Upper lobe of right lung (tissue), 1 donor: ENCODE measurements around the gene PDE9A. TPM values are rescaled to one million over a fixed set of nuclear protein-coding genes. Genes with fewer than 3 reads are reported as not detected.
"Not testable (repeated sequence)": the region's sequence is repeated elsewhere in the genome, so short reads cannot be mapped to it uniquely, and the experiment has no call there.

ENCODE experiments used
- ATAC-seq: fragments of 200-7000 bp; cut with Tn5 transposase; one replicate; pipeline ENCODE4 v1.9.1; 2020; ENCODE audit warnings: mild to moderate bottlenecking, moderate library complexity
- DNase-seq: peaks from one replicate; pipeline ENCODE4 v3.0.0-alpha.2; 2020
- H3K27ac ChIP-seq: fragments of 200-600 bp; one replicate; pipeline ENCODE4 v1.8.0; 2022
- H3K27me3 ChIP-seq: fragments of 200-600 bp; one replicate; pipeline ENCODE4 v1.8.0; 2022; ENCODE audit warnings: mild to moderate bottlenecking
- H3K36me3 ChIP-seq: fragments of 200-600 bp; one replicate; pipeline ENCODE4 v1.8.0; 2022
- H3K4me1 ChIP-seq: fragments of 200-600 bp; one replicate; pipeline ENCODE4 v1.8.0; 2022
- H3K4me3 ChIP-seq: fragments of 200-600 bp; one replicate; pipeline ENCODE4 v1.8.0; 2022; ENCODE audit warnings: mild to moderate bottlenecking
- H3K9me3 ChIP-seq: fragments of 200-600 bp; one replicate; pipeline ENCODE4 v1.8.0; 2022
- CTCF ChIP-seq: fragments of 200-600 bp; IDR thresholded peaks from one replicate; pipeline ENCODE4 v1.8.0; 2022; ENCODE audit warnings: antibody characterized with exemption
- intact Hi-C: fragments of 100-400 bp; cut with DNase I; formaldehyde crosslinking; loops from one replicate; pipeline ENCODE4 v1.11.0; 2022
- total RNA-seq: library from RNA; stranded (reverse); fragmentation: NEBNext Ultra II Directional; extraction: Animal tissue kit (Norgen Biotek cat#: 25700); gene quantifications from one replicate; pipeline ENCODE4 v1.2.1, GENCODE V29; 2021
- donor health status: DM: no; HTN: yes; CAD: no; lungs with severe emphysema.

The PDE9A gene
- total RNA-seq, 1 donor from 2014 or later, result 15.3 TPM

- no peaks in the 10 kb centered on the region for H3K36me3 ChIP-seq
- intact Hi-C loops, result no loop called here
- TF ChIP-seq CTCF, result no peak
- no peaks in the 10 kb centered on the region for H3K4me1 ChIP-seq
- no peak overlapping the region for H3K4me3 ChIP-seq
- no peaks in the 10 kb centered on the region for H3K27me3 ChIP-seq
- no peak for DNase-seq
- peak; percentile 58 for ATAC-seq
- no peak overlapping the region for H3K27ac ChIP-seq
- no peaks in the 10 kb centered on the region for H3K9me3 ChIP-seq
Observed at GRCh38 chr21:42806509-42807140, 153.2 kb downstream of the PDE9A start.

GRCh38 chr21:42807293-42807895, 154.0 kb downstream of the PDE9A start:
- H3K36me3 ChIP-seq, H3K27ac ChIP-seq, ATAC-seq, H3K9me3 ChIP-seq, H3K4me3 ChIP-seq, H3K27me3 ChIP-seq, DNase-seq, intact Hi-C loops, H3K4me1 ChIP-seq: not testable (repeated sequence)

- Histone ChIP-seq H3K27ac (no peak overlapping the region), H3K9me3 (no peaks in the 10 kb centered on the region), H3K4me1 (no peaks in the 10 kb centered on the region), H3K4me3 (no peak overlapping the region), H3K36me3 (no peaks in the 10 kb centered on the region), H3K27me3 (no peaks in the 10 kb centered on the region)
- intact Hi-C loops, result no loop called here
- ATAC-seq, result no peak
- DNase-seq, result no peak
- no peak for TF ChIP-seq CTCF
Observed at GRCh38 chr21:42807938-42808613, 154.7 kb downstream of the PDE9A start.

- no peak overlapping the region for H3K4me3 ChIP-seq
- no peak for TF ChIP-seq CTCF
- no peaks in the 10 kb centered on the region for H3K4me1 ChIP-seq
- H3K9me3 ChIP-seq, result no peaks in the 10 kb centered on the region
- ATAC-seq (no peak), DNase-seq (no peak)
- H3K36me3 ChIP-seq, result no peaks in the 10 kb centered on the region
- H3K27ac ChIP-seq, result no peak overlapping the region
- intact Hi-C loops, result no loop called here
- no peaks in the 10 kb centered on the region for H3K27me3 ChIP-seq
Observed at GRCh38 chr21:42809171-42809570, 155.8 kb downstream of the PDE9A start.

- H3K27me3 ChIP-seq, result no peaks in the 10 kb centered on the region
- intact Hi-C loops, result loop anchor here (10.0 kb wide), 1 partner anchor 155 kb away; the partner anchor contains the start of gene PDE9A
- DNase-seq (no peak), ATAC-seq (peak; percentile 31)
- H3K4me3 ChIP-seq, result no peak overlapping the region
- no peak overlapping the region for H3K27ac ChIP-seq
- no peak for TF ChIP-seq CTCF
- no peaks in the 10 kb centered on the region for H3K36me3 ChIP-seq
- H3K9me3 ChIP-seq, result no peaks in the 10 kb centered on the region
- H3K4me1 ChIP-seq, result no peaks in the 10 kb centered on the region
Observed at GRCh38 chr21:42809577-42810475, 156.4 kb downstream of the PDE9A start.
